Metanephros (tissue), 1 donor: Measurements from ENCODE around the gene TCEA3. TPM values are rescaled to one million over a fixed set of nuclear protein-coding genes. Genes with fewer than 3 reads are reported as not detected.

ENCODE experiments used
- total RNA-seq: library from RNA; depleted of rRNA; stranded (reverse); fragments of >200 nt; gene quantifications from one replicate; pipeline ENCODE4 v1.2.3, GENCODE V29; 2014

The TCEA3 gene
- total RNA-seq: 75.4 TPM

GRCh38 chr1:23424293-23425192, at the start of gene TCEA3:
TSS of gene TCEA3 (minus strand) at chr1:23424748. CDS start at chr1:23424633, 115 bp downstream.

GRCh38 chr1:23369335-23370013, 55.1 kb downstream of the TCEA3 start, which contains the start of gene ZNF436:
TSS of gene ZNF436 (minus strand) at chr1:23369836. CDS start at chr1:23368005, 1,831 bp downstream.

GRCh38 chr1:23344111-23344986, 80.2 kb downstream of the TCEA3 start, which contains the start of gene HNRNPR:
TSS of gene HNRNPR (minus strand) at chr1:23344284. CDS start at chr1:23341008, 3,276 bp downstream.

Other genes starting within 250 kb of the TCEA3 start
- gene HTR1D, start 207.2 kb downstream of the TCEA3 start, total RNA-seq: 0.12 TPM
- gene HNRNPR, start 80.5 kb downstream of the TCEA3 start, total RNA-seq: 111 TPM
- 28.6 TPM for gene ZNF436, start 54.9 kb downstream of the TCEA3 start, total RNA-seq
- 40.1 TPM for gene ASAP3, start 59.4 kb upstream of the TCEA3 start, total RNA-seq
- 9.0 TPM for gene E2F2, start 106.5 kb upstream of the TCEA3 start, total RNA-seq
- 558 TPM for gene ID3, start 134.8 kb upstream of the TCEA3 start, total RNA-seq